Body of pancreas (tissue), 4 donors: Measurements from ENCODE around the gene MAP3K5.

Experiments used
- CTCF ChIP-seq, 7 experiments: fragments of 450-650 bp in 4 of 7; fragments of 200-600 bp in 3 of 7; sonication (generic) in 3 of 7; IDR thresholded peaks; one replicate each; pipeline ENCODE4 v1.5.1; 2016 to 2019; ENCODE audit warnings: antibody characterized with exemption in 7 of 7
- POLR2A ChIP-seq, 3 donors: fragments of 450-650 bp; IDR thresholded peaks; one replicate each; pipeline ENCODE4 v1.6.1; 2016; ENCODE audit warnings: antibody characterized with exemption in 3 of 3, mild to moderate bottlenecking in 2 of 3

- TF ChIP-seq CTCF (IDR thresholded peaks at IDR 0.05) = no peak
- TF ChIP-seq POLR2A (IDR thresholded peaks at IDR 0.05) = no peak
These were observed 252.2 kb downstream of the MAP3K5 start for GRCh38 chr6:136539967-136540652.
